Tibial nerve (tissue), 4 donors: ENCODE data around the gene ELMO1.

Experiments used
- CTCF ChIP-seq, 5 experiments: fragments of 200-600 bp in 3 of 5; fragments of 450-650 bp in 2 of 5; sonication (generic) in 3 of 5; IDR thresholded peaks; one replicate each; pipeline ENCODE4 v1.5.1; 2016 to 2019; ENCODE audit warnings: antibody characterized with exemption in 5 of 5, mild to moderate bottlenecking in 3 of 5, moderate library complexity in 2 of 5
- EP300 ChIP-seq, 2 donors: sonication (generic); formaldehyde crosslinking; IDR thresholded peaks; one replicate each; pipeline ENCODE4 v1.6.1; 2017; ENCODE audit warnings: antibody characterized with exemption in 2 of 2, mild to moderate bottlenecking in 1 of 2
- POLR2A ChIP-seq, 2 donors: fragments of 450-650 bp; IDR thresholded peaks; one replicate each; pipeline ENCODE4 v1.6.1; 2017; ENCODE audit warnings: antibody characterized with exemption in 2 of 2, mild to moderate bottlenecking in 2 of 2, moderate library complexity in 2 of 2

- no peak for TF ChIP-seq EP300 (IDR thresholded peaks at IDR 0.05)
- no peak for TF ChIP-seq CTCF (IDR thresholded peaks at IDR 0.05)
- no peak for TF ChIP-seq POLR2A (IDR thresholded peaks at IDR 0.05)
Measured at GRCh38 chr7:36916116-36916515, 532.5 kb downstream of the ELMO1 start.
